ENCODE data around the gene ZC3H4.

Gene ZC3H4

DNA sequence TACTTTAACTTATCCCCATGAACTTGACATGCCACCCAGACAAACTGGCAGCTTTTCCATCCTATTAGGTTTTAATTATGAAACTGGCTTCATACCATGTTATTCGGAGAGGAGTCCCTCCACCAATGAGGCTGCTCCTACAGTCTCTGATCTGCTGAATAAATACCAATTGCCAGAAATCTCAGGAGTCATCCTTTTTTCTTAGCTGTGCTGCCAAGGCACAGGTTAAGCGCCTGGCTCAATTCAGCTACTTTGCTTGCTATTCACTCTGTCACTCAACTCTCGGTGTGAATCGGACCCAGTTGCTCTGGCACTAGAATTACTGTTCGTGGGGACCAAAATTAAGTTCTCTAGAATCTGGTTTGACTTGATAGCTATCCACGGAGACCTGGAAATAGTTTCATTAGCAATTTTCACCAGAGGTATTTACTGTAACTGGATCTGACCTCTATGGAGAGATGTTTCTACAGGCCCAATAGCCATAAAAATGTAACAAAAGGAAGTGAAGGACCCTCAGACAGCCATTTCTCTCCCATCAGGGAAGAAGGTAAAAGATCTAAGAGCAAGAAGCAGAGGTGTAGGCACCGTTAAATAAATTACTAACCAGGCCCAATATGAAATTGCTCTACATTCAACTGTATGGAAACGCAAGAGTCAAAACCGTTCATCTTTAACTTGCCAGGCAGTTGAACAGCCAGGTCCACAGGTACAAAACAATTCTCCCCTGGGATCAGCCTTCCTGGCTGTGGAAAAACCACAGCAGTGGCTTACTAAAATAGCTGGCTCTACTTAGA is 5.4 kb downstream of the ZC3H4 start:
- POLR2A ChIA-PET = no interaction called here
- no peak overlapping the region for H3K4me3 ChIP-seq (ENCODE audit: low read depth, low read length)
- TF ChIP-seq, protein P1, sequence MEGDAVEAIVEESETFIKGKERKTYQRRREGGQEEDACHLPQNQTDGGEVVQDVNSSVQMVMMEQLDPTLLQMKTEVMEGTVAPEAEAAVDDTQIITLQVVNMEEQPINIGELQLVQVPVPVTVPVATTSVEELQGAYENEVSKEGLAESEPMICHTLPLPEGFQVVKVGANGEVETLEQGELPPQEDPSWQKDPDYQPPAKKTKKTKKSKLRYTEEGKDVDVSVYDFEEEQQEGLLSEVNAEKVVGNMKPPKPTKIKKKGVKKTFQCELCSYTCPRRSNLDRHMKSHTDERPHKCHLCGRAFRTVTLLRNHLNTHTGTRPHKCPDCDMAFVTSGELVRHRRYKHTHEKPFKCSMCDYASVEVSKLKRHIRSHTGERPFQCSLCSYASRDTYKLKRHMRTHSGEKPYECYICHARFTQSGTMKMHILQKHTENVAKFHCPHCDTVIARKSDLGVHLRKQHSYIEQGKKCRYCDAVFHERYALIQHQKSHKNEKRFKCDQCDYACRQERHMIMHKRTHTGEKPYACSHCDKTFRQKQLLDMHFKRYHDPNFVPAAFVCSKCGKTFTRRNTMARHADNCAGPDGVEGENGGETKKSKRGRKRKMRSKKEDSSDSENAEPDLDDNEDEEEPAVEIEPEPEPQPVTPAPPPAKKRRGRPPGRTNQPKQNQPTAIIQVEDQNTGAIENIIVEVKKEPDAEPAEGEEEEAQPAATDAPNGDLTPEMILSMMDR (IDR thresholded peaks at IDR 0.05; ENCODE audit: insufficient read depth, low read length, missing control alignments) = no peak
- CTCF ChIA-PET = interaction anchor here (0.8 to 4.8 kb wide), 5 partner anchors 18 to 136 kb away, joined by 3 to 19 read pairs (median 3); no protein-coding TSS in a partner anchor
- no peak for DNase-seq (ENCODE audit: low read depth, low spot score)

DNA sequence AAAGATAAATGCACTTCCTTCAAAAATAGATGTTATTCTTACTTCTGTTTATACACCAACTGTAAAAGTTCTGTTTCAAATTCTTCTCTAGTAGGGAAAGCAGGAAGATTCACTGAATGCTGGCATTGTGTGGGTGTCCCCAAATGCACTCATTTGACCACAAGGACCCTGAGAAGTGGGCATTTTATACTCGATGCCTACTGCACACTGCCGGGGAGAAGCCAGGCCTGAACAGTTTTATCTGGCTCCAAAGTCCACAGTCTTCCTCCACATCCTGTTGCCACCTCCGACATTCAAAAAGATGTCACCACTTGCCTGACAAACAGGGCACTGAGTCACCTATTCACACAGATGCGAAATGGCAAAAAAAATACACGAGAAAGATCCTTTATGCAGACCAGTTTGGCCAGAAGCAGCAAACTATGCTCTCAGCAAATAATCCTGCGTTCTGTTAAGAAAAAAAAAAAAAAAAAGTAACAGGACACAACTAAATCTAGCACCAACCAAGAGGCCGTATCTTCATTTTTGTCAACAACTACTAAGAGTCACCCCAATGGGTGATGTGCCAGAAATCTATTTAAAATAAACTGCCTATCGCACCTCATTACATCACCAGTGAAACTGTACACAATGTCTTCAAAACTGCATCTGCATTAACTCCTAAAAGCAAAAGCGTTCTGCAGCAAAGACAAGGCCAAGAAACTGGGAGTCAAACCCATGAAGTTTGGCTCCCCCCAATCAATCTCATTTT is 6.2 kb downstream of the ZC3H4 start:
- TF ChIP-seq, protein P1 (IDR thresholded peaks at IDR 0.05; ENCODE audit: insufficient read depth, low read length, missing control alignments) = no peak
- POLR2A ChIA-PET = interaction anchor here (0.8 kb wide), 1 partner anchor 35 kb away, joined by 3 read pairs; no protein-coding TSS in a partner anchor
- H3K4me3 ChIP-seq (ENCODE audit: low read depth, low read length) = no peak overlapping the region
- no peak for DNase-seq (ENCODE audit: low read depth, low spot score)
- CTCF ChIA-PET = interaction anchor here (0.8 to 4.8 kb wide), 6 partner anchors 10 to 137 kb away, joined by 3 to 19 read pairs (median 7); no protein-coding TSS in a partner anchor

DNA sequence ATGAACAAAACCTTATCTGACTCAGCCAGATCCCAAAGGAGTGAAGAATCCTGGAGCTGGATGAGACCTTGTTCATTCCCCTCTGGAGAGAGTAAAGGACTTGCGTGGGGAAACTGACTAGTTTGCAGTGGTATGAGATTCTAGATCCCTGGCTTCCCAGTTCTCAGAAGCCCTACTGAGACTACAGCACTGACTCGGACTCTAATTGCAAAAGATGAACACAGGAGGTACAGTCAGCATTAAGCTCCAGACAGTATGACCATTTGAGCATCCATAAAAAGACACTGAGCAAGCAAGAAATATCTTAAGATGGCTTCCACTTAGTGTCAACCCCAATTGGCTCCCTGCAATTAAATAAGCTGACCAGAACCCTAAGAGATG is 6.8 kb downstream of the ZC3H4 start:
- no peak overlapping the region for H3K4me3 ChIP-seq (ENCODE audit: low read depth, low read length)
- POLR2A ChIA-PET = interaction anchor here (0.8 to 1.3 kb wide), 2 partner anchors 34 to 242 kb away, joined by 3 read pairs; no protein-coding TSS in a partner anchor
- CTCF ChIA-PET = interaction anchor here (1.0 to 4.8 kb wide), 7 partner anchors 9 to 93 kb away, joined by 3 to 19 read pairs (median 7); no protein-coding TSS in a partner anchor
- DNase-seq (ENCODE audit: low read depth, low spot score) = no peak
- TF ChIP-seq, protein P1 (IDR thresholded peaks at IDR 0.05; ENCODE audit: insufficient read depth, low read length, missing control alignments) = no peak

DNA sequence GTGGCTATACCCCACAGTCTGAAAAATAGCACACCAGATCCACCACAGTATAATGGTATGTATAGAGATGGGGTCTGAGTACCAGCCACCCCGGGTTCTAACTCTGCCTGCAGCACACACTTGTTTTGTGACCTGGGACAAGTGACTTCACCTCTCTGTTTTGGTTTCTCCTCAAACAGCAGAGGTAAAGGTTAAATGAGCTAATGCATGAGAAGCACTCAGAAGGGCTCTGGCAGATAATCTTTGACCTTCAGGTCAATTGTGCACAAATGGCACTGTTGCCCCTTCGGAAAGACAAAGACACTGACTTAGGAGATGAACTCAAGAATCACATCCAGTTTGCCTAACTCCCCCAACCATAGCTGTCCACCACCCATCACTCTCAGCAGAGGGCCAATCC is 7.7 kb downstream of the ZC3H4 start:
- no peak for DNase-seq (ENCODE audit: low read depth, low spot score)
- TF ChIP-seq, protein P1 (IDR thresholded peaks at IDR 0.05; ENCODE audit: insufficient read depth, low read length, missing control alignments) = no peak
- no peak overlapping the region for H3K4me3 ChIP-seq (ENCODE audit: low read depth, low read length)
- CTCF ChIA-PET = interaction anchor here (1.0 to 4.8 kb wide), 7 partner anchors 8 to 93 kb away, joined by 3 to 19 read pairs (median 7); no protein-coding TSS in a partner anchor
- POLR2A ChIA-PET = interaction anchor here (1.3 kb wide), 1 partner anchor 243 kb away, joined by 3 read pairs; no protein-coding TSS in a partner anchor

DNA sequence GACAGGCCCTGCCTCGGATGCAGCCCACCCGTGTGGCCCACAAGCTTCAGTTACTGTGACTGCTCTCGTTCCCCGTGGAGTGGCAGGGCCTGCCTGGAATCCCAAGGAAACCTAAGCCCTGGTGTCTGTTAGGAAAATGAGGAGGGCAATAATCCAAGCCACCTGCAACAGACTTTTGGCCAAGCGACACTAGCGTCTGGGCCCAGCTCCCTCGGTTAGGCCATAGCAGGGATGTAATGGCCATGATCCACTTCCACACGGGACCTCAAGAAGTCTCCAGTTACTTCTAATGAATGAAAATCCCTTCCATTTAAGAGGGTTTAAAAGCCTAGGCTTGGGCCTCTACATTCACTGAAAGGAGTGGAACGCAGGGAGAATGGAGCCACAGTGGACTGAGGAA is 8.9 kb downstream of the ZC3H4 start:
- no peak overlapping the region for H3K4me3 ChIP-seq (ENCODE audit: low read depth, low read length)
- DNase-seq (ENCODE audit: low read depth, low spot score) = no peak
- POLR2A ChIA-PET = interaction anchor here (1.3 kb wide), 1 partner anchor 9 kb away, joined by 4 read pairs; the partner anchor contains the start of gene ZC3H4
- TF ChIP-seq, protein P1 (IDR thresholded peaks at IDR 0.05; ENCODE audit: insufficient read depth, low read length, missing control alignments) = no peak
- CTCF ChIA-PET = interaction anchor here (1.3 to 1.6 kb wide), 2 partner anchors 25 to 92 kb away, joined by 4 read pairs; no protein-coding TSS in a partner anchor

All from AG04449 (cell line).